Fibroblast of peridontal ligament (primary cell): ENCODE results near the gene WNK2.

Experiments used
- DNase-seq: peaks from one replicate; pipeline ENCODE4 v3.0.0-alpha.2; 2010; ENCODE audit errors: extremely low read depth

The WNK2 gene

GRCh38 chr9:93254061-93254481, 70.1 kb downstream of the WNK2 start:
- no peak for DNase-seq

- no peak for DNase-seq
Observed at GRCh38 chr9:93254806-93255493, 71.0 kb downstream of the WNK2 start.

GRCh38 chr9:93255494-93255867, 71.5 kb downstream of the WNK2 start:
- DNase-seq = no peak

- DNase-seq = no peak
Observed at GRCh38 chr9:93255994-93256877, 72.3 kb downstream of the WNK2 start.

- DNase-seq = no peak
Observed at GRCh38 chr9:93256878-93257807, 73.2 kb downstream of the WNK2 start.

- DNase-seq = no peak
Observed at GRCh38 chr9:93257808-93258331, 73.9 kb downstream of the WNK2 start.

- no peak for DNase-seq
Observed at GRCh38 chr9:93258419-93258817, 74.5 kb downstream of the WNK2 start.

GRCh38 chr9:93258818-93259489, 75.0 kb downstream of the WNK2 start:
- DNase-seq = no peak

GRCh38 chr9:93259490-93260262, 75.7 kb downstream of the WNK2 start:
- DNase-seq = no peak

GRCh38 chr9:93260263-93261066, 76.5 kb downstream of the WNK2 start:
- no peak for DNase-seq

GRCh38 chr9:93261281-93261680, 77.3 kb downstream of the WNK2 start:
- no peak for DNase-seq

- DNase-seq = no peak
Observed at GRCh38 chr9:93261735-93262523, 78.0 kb downstream of the WNK2 start.

- no peak for DNase-seq
Observed at GRCh38 chr9:93262537-93263310, 78.8 kb downstream of the WNK2 start.

GRCh38 chr9:93263334-93264229, 79.6 kb downstream of the WNK2 start:
- no peak for DNase-seq

GRCh38 chr9:93264338-93265125, 80.6 kb downstream of the WNK2 start:
- DNase-seq = no peak

GRCh38 chr9:93265301-93265971, 81.5 kb downstream of the WNK2 start:
- no peak for DNase-seq
